Neural progenitor cell (in vitro differentiated cells): ENCODE data around the gene CAPNS1.

Experiments used
- EZH2 ChIP-seq: fragments of 200-600 bp; sonication (generic); IDR thresholded peaks from 2 replicates; pipeline ENCODE4 v1.6.1; 2017; ENCODE audit warnings: antibody characterized with exemption, mild to moderate bottlenecking, moderate library complexity
- EZH2phosphoT487 ChIP-seq: fragments of 200-600 bp; sonication (generic); IDR thresholded peaks from 2 replicates; pipeline ENCODE4 v1.6.1; 2017; ENCODE audit warnings: antibody characterized with exemption
- TF ChIP-seq, protein P1 (sequence below): fragments of 200-600 bp; sonication (generic); IDR thresholded peaks from 2 replicates; pipeline ENCODE4 v1.5.1; 2017; ENCODE audit warnings: antibody characterized with exemption, mild to moderate bottlenecking

DNA sequence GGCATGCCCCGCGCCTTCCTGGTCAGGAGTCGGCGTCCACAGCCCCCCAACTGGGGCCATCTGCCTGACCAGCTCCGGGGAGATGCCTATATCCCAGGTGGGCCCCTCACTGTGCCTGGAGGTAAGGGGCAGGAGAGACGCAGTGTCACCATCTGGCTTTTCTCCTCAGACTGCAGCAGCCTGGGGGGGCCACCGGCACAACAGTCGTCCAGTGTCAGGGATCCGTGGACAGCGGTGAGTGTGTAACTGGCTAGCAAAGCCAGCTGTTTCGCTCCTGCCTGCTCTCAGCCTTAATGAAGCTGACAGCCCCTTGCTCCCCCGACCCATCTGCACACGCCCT lies 28.7 kb upstream of the CAPNS1 start:
- TF ChIP-seq, protein P1, sequence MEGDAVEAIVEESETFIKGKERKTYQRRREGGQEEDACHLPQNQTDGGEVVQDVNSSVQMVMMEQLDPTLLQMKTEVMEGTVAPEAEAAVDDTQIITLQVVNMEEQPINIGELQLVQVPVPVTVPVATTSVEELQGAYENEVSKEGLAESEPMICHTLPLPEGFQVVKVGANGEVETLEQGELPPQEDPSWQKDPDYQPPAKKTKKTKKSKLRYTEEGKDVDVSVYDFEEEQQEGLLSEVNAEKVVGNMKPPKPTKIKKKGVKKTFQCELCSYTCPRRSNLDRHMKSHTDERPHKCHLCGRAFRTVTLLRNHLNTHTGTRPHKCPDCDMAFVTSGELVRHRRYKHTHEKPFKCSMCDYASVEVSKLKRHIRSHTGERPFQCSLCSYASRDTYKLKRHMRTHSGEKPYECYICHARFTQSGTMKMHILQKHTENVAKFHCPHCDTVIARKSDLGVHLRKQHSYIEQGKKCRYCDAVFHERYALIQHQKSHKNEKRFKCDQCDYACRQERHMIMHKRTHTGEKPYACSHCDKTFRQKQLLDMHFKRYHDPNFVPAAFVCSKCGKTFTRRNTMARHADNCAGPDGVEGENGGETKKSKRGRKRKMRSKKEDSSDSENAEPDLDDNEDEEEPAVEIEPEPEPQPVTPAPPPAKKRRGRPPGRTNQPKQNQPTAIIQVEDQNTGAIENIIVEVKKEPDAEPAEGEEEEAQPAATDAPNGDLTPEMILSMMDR, result no peak
- TF ChIP-seq EZH2 (no peak), EZH2phosphoT487 (no peak)
